Activated B cell treated with CpG ODN at 0.5 μM for 24 hours (primary cell): ENCODE data around the gene LIMA1. TPM values are rescaled to one million over a fixed set of nuclear protein-coding genes. Genes with fewer than 3 reads are reported as not detected.

Experiments used
- ATAC-seq: fragments of 200-7000 bp; cut with Tn5 transposase; one replicate; pipeline ENCODE4 v1.10.0; 2021; ENCODE audit warnings: low read depth, mild to moderate bottlenecking, moderate library complexity
- CTCF ChIA-PET: fragments of 350-600 bp; sonication (Branson Sonifier 250); formaldehyde crosslinking; loops from one replicate; lab custom pipeline; 2021; ENCODE audit warnings: antibody characterized with exemption; lab: Charles Lee
- POLR2A ChIA-PET: fragments of 350-600 bp; sonication (Branson Sonifier 250); formaldehyde crosslinking; loops from one replicate; lab custom pipeline; 2021; ENCODE audit warnings: antibody characterized with exemption; lab: Charles Lee
- DNase-seq: peaks from one replicate; pipeline ENCODE4 v3.0.0; 2022
- H3K27ac Mint-ChIP-seq: one replicate; pipeline ENCODE4 v1.8.0; 2020; ENCODE audit warnings: mixed read lengths
- H3K27me3 Mint-ChIP-seq: one replicate; pipeline ENCODE4 v1.8.0; 2021; ENCODE audit warnings: mixed read lengths
- H3K36me3 Mint-ChIP-seq: one replicate; pipeline ENCODE4 v1.8.0; 2021; ENCODE audit warnings: low read depth, mixed read lengths
- H3K4me1 Mint-ChIP-seq: one replicate; pipeline ENCODE4 v1.8.0; 2021; ENCODE audit warnings: mixed read lengths
- H3K4me3 Mint-ChIP-seq: one replicate; pipeline ENCODE4 v1.8.0; 2020; ENCODE audit warnings: mild to moderate bottlenecking, mixed read lengths
- H3K9me3 Mint-ChIP-seq: one replicate; pipeline ENCODE4 v1.8.0; 2020; ENCODE audit warnings: mixed read lengths
- CTCF ChIP-seq: fragments of 200-600 bp; IDR thresholded peaks from one replicate; pipeline ENCODE4 v1.8.0; 2022; ENCODE audit warnings: antibody characterized with exemption, mild to moderate bottlenecking
- intact Hi-C: fragments of 100-400 bp; cut with micrococcal nuclease; formaldehyde crosslinking; loops from one replicate; pipeline ENCODE4 v1.15.1; 2024
- total RNA-seq: library from RNA; stranded (reverse); gene quantifications from 2 replicates; pipeline ENCODE4 v1.2.3, GENCODE V29; 2022

Gene LIMA1
- total RNA-seq, 1 donor from 2014 or later = 5.7 TPM

- Mint-ChIP-seq H3K9me3 (no peaks in the 10 kb centered on the region), H3K4me1 (peaks cover 2% of the 10 kb centered on the region), H3K4me3 (no peak overlapping the region), H3K27me3 (no peaks in the 10 kb centered on the region), H3K36me3 (peaks cover 18% of the 10 kb centered on the region), H3K27ac (no peak overlapping the region)
- intact Hi-C loops = no loop called here
- ChIA-PET POLR2A (no interaction called here), CTCF (interaction anchor here (1.1 to 2.3 kb wide), 3 partner anchors 15 to 77 kb away, joined by 3 to 6 read pairs (median 5); no protein-coding TSS in a partner anchor)
- DNase-seq = no peak
- ATAC-seq = no peak
- no peak for TF ChIP-seq CTCF
Measured at GRCh38 chr12:50147281-50147680, 136.0 kb downstream of the LIMA1 start.

- H3K9me3 Mint-ChIP-seq = no peaks in the 10 kb centered on the region
- no peaks in the 10 kb centered on the region for H3K27me3 Mint-ChIP-seq
- ChIA-PET CTCF (interaction anchor here (2.3 kb wide), 1 partner anchor 13 kb away, joined by 6 read pairs; no protein-coding TSS in a partner anchor), POLR2A (interaction anchor here (1.3 kb wide), 1 partner anchor 49 kb away, joined by 4 read pairs; no protein-coding TSS in a partner anchor)
- H3K4me1 Mint-ChIP-seq = peaks cover 1% of the 10 kb centered on the region
- intact Hi-C loops = no loop called here
- H3K4me3 Mint-ChIP-seq = no peak overlapping the region
- no peak for TF ChIP-seq CTCF
- ATAC-seq = no peak
- H3K36me3 Mint-ChIP-seq = peaks cover 30% of the 10 kb centered on the region
- DNase-seq = no peak
- H3K27ac Mint-ChIP-seq = no peak overlapping the region
Measured at GRCh38 chr12:50145439-50145838, 137.9 kb downstream of the LIMA1 start.

GRCh38 chr12:50142993-50143392 is 140.3 kb downstream of the LIMA1 start:
- peaks cover 52% of the 10 kb centered on the region for H3K36me3 Mint-ChIP-seq
- intact Hi-C loops = no loop called here
- POLR2A ChIA-PET = interaction anchor here (0.7 kb wide), 1 partner anchor 29 kb away, joined by 16 read pairs; no protein-coding TSS in a partner anchor

GRCh38 chr12:50132505-50133135 is 150.7 kb downstream of the LIMA1 start:
- CTCF ChIA-PET = interaction anchor here (0.8 to 2.1 kb wide), 13 partner anchors 14 to 182 kb away, joined by 3 to 14 read pairs (median 4); partner anchors contain the start of genes CERS5 and COX14
- H3K27me3 Mint-ChIP-seq = no peaks in the 10 kb centered on the region
- H3K4me3 Mint-ChIP-seq = no peak overlapping the region
- no peak for ATAC-seq
- DNase-seq = no peak
- H3K9me3 Mint-ChIP-seq = no peaks in the 10 kb centered on the region
- intact Hi-C loops = loop anchor here (1.0 kb wide), 1 partner anchor 43 kb away; no protein-coding TSS in a partner anchor
- POLR2A ChIA-PET = interaction anchor here (0.9 to 1.7 kb wide), 4 partner anchors 20 to 39 kb away, joined by 3 to 7 read pairs (median 4); partner anchors contain the start of genes CERS5 and COX14
- no peak for TF ChIP-seq CTCF
- H3K36me3 Mint-ChIP-seq = peaks cover 74% of the 10 kb centered on the region
- peak overlapping the region; percentile 7 for H3K27ac Mint-ChIP-seq
- peaks cover 15% of the 10 kb centered on the region for H3K4me1 Mint-ChIP-seq

More at GRCh38 chr12:50142993-50143392, 140.3 kb downstream of the LIMA1 start:
- CTCF ChIA-PET = interaction anchor here (1.2 kb wide), 1 partner anchor 33 kb away, joined by 3 read pairs; no protein-coding TSS in a partner anchor
- no peak for TF ChIP-seq CTCF
- Mint-ChIP-seq H3K9me3 (no peaks in the 10 kb centered on the region), H3K4me3 (no peak overlapping the region), H3K27ac (no peak overlapping the region), H3K4me1 (no peaks in the 10 kb centered on the region), H3K27me3 (no peaks in the 10 kb centered on the region)
- DNase-seq = no peak
- no peak for ATAC-seq

GRCh38 chr12:50129290-50129689 is 154.0 kb downstream of the LIMA1 start:
- intact Hi-C loops = loop anchor here (5.0 kb wide), 1 partner anchor 42 kb away; the partner anchor contains the start of gene SMARCD1
- ATAC-seq (peak; percentile 34), DNase-seq (no peak)
- Mint-ChIP-seq H3K36me3 (peaks cover 78% of the 10 kb centered on the region), H3K9me3 (no peaks in the 10 kb centered on the region), H3K4me3 (no peak overlapping the region), H3K27ac (no peak overlapping the region), H3K27me3 (no peaks in the 10 kb centered on the region), H3K4me1 (peaks cover 33% of the 10 kb centered on the region)
- ChIA-PET POLR2A (interaction anchor here (0.9 to 1.4 kb wide), 2 partner anchors 17 to 38 kb away, joined by 4 to 9 read pairs; partner anchors contain the start of genes CERS5 and COX14), CTCF (interaction anchor here (0.9 to 3.3 kb wide), 4 partner anchors 18 to 185 kb away, joined by 3 to 13 read pairs (median 4); partner anchors contain the start of gene COX14)
- TF ChIP-seq CTCF = no peak
